MM.1S (cell line): ENCODE data around the gene NME4.

Experiments
- DNase-seq: peaks from one replicate; pipeline ENCODE4 v3.0.0-alpha.2; 2015
- H2AFZ ChIP-seq: fragments of 300-600 bp; sonication (generic); 2 replicates; pipeline ENCODE4 v1.6.0; 2016; ENCODE audit warnings: antibody characterized with exemption, low read length
- H3F3A ChIP-seq: fragments of 300-600 bp; sonication (generic); 2 replicates; pipeline ENCODE4 v1.6.1; 2016; ENCODE audit warnings: mild to moderate bottlenecking, antibody characterized with exemption, low read length, moderate library complexity, mixed read lengths; ENCODE audit not compliant: insufficient read depth
- H3K27ac ChIP-seq: fragments of 300-600 bp; sonication (generic); 2 replicates; pipeline ENCODE4 v1.5.1; 2016; ENCODE audit warnings: mild to moderate bottlenecking, low read length
- H3K27me3 ChIP-seq: fragments of 300-600 bp; sonication (generic); replicated peaks from 2 replicates; pipeline ENCODE4 v1.6.0; 2016; ENCODE audit warnings: low read length; ENCODE audit not compliant: insufficient read depth
- H3K36me3 ChIP-seq: fragments of 300-600 bp; sonication (generic); replicated peaks from 2 replicates; pipeline ENCODE4 v1.6.1; 2016; ENCODE audit warnings: mild to moderate bottlenecking, low read length, mixed read lengths; ENCODE audit not compliant: insufficient read depth
- H3K4me1 ChIP-seq: fragments of 300-600 bp; sonication (generic); 2 replicates; pipeline ENCODE4 v1.6.1; 2016; ENCODE audit warnings: low read length, mixed read lengths
- H3K4me2 ChIP-seq: fragments of 300-600 bp; sonication (generic); 2 replicates; pipeline ENCODE4 v1.6.0; 2016; ENCODE audit warnings: low read depth, low read length
- H3K4me3 ChIP-seq: fragments of 300-600 bp; sonication (generic); 2 replicates; pipeline ENCODE4 v1.5.1; 2016; ENCODE audit warnings: low read length, mixed read lengths
- H3K79me2 ChIP-seq: fragments of 300-600 bp; sonication (generic); 2 replicates; pipeline ENCODE4 v1.6.1; 2016; ENCODE audit warnings: mixed run types, low read length, mixed read lengths
- H3K9ac ChIP-seq: fragments of 300-600 bp; sonication (generic); 2 replicates; pipeline ENCODE4 v1.6.1; 2016; ENCODE audit warnings: low read length, mixed read lengths
- H3K9me2 ChIP-seq: fragments of 300-600 bp; sonication (generic); replicated peaks from 2 replicates; pipeline ENCODE4 v1.6.1; 2016; ENCODE audit warnings: mild to moderate bottlenecking, low read length, mixed read lengths; ENCODE audit not compliant: insufficient read depth
- H3K9me3 ChIP-seq: fragments of 300-600 bp; sonication (generic); replicated peaks from 2 replicates; pipeline ENCODE4 v1.6.1; 2016; ENCODE audit warnings: mild to moderate bottlenecking, low read length, mixed read lengths; ENCODE audit not compliant: insufficient read depth
- H4K20me1 ChIP-seq: fragments of 300-600 bp; sonication (generic); 2 replicates; pipeline ENCODE4 v1.6.1; 2016; ENCODE audit warnings: mild to moderate bottlenecking, low read length, moderate library complexity, mixed read lengths; ENCODE audit not compliant: insufficient read depth
- EZH2 ChIP-seq: fragments of 300-600 bp; sonication (generic); optimal IDR thresholded peaks from 2 replicates; pipeline ENCODE3; 2017; ENCODE audit warnings: low read depth, mild to moderate bottlenecking, antibody characterized with exemption, low read length, mixed read lengths
- EZH2phosphoT487 ChIP-seq: fragments of 300-600 bp; sonication (generic); IDR thresholded peaks from 2 replicates; pipeline ENCODE4 v1.6.1; 2018; ENCODE audit warnings: antibody characterized with exemption, low read length
- TF ChIP-seq, protein P1 (sequence below): fragments of 300-600 bp; sonication (generic); IDR thresholded peaks from 2 replicates; pipeline ENCODE4 v1.5.1; 2016; ENCODE audit warnings: antibody characterized with exemption, low read length, mixed read lengths

Gene NME4

GRCh38 chr16:373020-373598 lies 23.9 kb upstream of the NME4 start:
- no peak overlapping the region for H3K4me2 ChIP-seq
- TF ChIP-seq, protein P1, sequence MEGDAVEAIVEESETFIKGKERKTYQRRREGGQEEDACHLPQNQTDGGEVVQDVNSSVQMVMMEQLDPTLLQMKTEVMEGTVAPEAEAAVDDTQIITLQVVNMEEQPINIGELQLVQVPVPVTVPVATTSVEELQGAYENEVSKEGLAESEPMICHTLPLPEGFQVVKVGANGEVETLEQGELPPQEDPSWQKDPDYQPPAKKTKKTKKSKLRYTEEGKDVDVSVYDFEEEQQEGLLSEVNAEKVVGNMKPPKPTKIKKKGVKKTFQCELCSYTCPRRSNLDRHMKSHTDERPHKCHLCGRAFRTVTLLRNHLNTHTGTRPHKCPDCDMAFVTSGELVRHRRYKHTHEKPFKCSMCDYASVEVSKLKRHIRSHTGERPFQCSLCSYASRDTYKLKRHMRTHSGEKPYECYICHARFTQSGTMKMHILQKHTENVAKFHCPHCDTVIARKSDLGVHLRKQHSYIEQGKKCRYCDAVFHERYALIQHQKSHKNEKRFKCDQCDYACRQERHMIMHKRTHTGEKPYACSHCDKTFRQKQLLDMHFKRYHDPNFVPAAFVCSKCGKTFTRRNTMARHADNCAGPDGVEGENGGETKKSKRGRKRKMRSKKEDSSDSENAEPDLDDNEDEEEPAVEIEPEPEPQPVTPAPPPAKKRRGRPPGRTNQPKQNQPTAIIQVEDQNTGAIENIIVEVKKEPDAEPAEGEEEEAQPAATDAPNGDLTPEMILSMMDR, result no peak
- TF ChIP-seq EZH2phosphoT487, result no peak
- no peak for TF ChIP-seq EZH2
- no peak for DNase-seq

DNA sequence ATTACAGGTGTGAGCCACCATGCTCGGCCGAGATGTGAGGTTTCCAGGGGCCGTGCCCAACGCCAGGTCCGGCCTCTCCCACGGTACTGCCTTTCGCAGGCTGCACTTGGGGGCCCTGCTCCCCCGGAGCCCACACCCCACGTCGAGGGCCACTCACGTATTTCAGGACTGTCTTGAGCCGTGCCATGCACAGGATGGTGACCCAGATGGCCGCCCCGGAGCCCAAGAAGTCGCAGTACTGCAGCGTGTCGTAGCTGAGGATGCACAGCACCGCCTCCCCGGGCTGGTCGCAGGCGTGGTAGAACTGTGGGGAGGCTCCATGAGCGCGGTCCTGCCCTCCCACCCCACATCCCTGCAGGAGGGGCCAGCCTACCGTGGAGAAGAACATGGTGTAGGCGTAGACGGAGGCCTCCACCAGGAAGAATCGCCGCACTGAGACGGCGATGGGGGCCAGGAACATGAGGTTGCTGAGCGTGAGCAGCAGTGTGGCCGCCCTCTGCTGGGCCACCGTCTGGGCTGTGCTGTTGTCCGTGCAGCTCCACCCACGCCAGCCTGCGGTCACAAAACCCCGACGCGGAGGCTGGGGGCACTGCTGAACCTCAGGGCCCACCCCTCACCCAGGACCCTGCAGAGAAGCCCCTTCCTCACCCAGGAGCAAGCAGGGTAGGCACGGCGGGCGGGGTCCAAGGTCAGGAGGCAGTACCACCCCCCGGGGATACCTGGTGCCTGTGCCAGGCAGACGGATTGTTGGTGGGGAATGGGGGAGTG lies 23.0 kb upstream of the NME4 start:
- H3K27ac ChIP-seq, result no peak overlapping the region
- no peak for TF ChIP-seq EZH2phosphoT487
- no peaks in the 10 kb centered on the region for H3K9me3 ChIP-seq
- H2AFZ ChIP-seq, result no peak overlapping the region
- H3K4me2 ChIP-seq, result no peak overlapping the region
- DNase-seq, result no peak
- H3K36me3 ChIP-seq, result no peaks in the 10 kb centered on the region
- H4K20me1 ChIP-seq, result no peaks in the 10 kb centered on the region
- no peak overlapping the region for H3K9ac ChIP-seq
- no peaks in the 10 kb centered on the region for H3K27me3 ChIP-seq
- H3K79me2 ChIP-seq, result peaks cover 9% of the 10 kb centered on the region; the same call in 1 of the 2 replicates
- H3F3A ChIP-seq, result no peaks in the 10 kb centered on the region
- H3K9me2 ChIP-seq, result no peaks in the 10 kb centered on the region
- no peak overlapping the region for H3K4me3 ChIP-seq
- peaks cover 5% of the 10 kb centered on the region; the same call in 1 of the 2 replicates for H3K4me1 ChIP-seq

More at GRCh38 chr16:373020-373598, 23.9 kb upstream of the NME4 start:
- Histone ChIP-seq H2AFZ (no peak overlapping the region), H3K4me1 (peaks cover 5% of the 10 kb centered on the region; the same call in 1 of the 2 replicates), H3K27me3 (no peaks in the 10 kb centered on the region), H3K27ac (no peak overlapping the region), H3K4me3 (no peak overlapping the region), H3K36me3 (no peaks in the 10 kb centered on the region), H3K79me2 (0 out of 2 replicates have a peak, but pooled peaks cover 6% of the 10 kb centered on the region), H3F3A (no peaks in the 10 kb centered on the region), H3K9ac (no peak overlapping the region), H3K9me3 (no peaks in the 10 kb centered on the region), H4K20me1 (no peaks in the 10 kb centered on the region), H3K9me2 (no peaks in the 10 kb centered on the region)

- H3K4me3 ChIP-seq, result no peak overlapping the region
- H3K9me2 ChIP-seq, result no peaks in the 10 kb centered on the region
- no peak overlapping the region for H2AFZ ChIP-seq
- H3K79me2 ChIP-seq, result peaks cover 13% of the 10 kb centered on the region
- no peak overlapping the region for H3K27ac ChIP-seq
- no peak for DNase-seq
- TF ChIP-seq EZH2 (no peak), EZH2phosphoT487 (no peak)
- H3K4me2 ChIP-seq, result no peak overlapping the region
- no peaks in the 10 kb centered on the region for H3K27me3 ChIP-seq
- peaks cover 5% of the 10 kb centered on the region; the same call in 1 of the 2 replicates for H3K4me1 ChIP-seq
- no peak overlapping the region for H3K9ac ChIP-seq
- H3K9me3 ChIP-seq, result no peaks in the 10 kb centered on the region
- no peaks in the 10 kb centered on the region for H3K36me3 ChIP-seq
- no peaks in the 10 kb centered on the region for H4K20me1 ChIP-seq
- H3F3A ChIP-seq, result no peaks in the 10 kb centered on the region
Measured at GRCh38 chr16:374616-374926, 22.4 kb upstream of the NME4 start.

DNA sequence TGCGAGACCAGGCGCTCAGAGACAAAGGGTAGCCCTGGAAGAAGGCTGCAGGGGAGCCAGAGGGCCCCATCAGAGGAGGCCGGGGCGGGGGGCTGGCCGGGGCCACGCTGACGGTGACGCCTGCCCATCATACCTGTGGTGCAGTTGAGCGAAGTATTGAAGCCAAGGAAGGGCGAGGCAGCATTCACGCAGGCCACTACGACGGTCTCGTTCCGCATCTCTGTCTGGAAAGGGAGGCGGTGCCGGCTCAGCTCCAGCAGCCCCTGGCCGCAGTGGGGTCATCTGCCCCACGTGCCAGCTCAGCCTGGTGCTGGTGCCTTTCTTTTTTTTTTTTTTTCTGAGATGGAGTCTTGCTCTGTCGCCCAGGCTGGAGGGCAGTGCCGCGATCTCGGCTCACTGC lies 21.8 kb upstream of the NME4 start:
- Histone ChIP-seq H2AFZ (no peak overlapping the region), H3K9ac (no peak overlapping the region), H3K4me2 (no peak overlapping the region), H3K4me3 (no peak overlapping the region), H3K27me3 (no peaks in the 10 kb centered on the region), H3F3A (no peaks in the 10 kb centered on the region), H3K27ac (no peak overlapping the region), H3K4me1 (peaks cover 5% of the 10 kb centered on the region; the same call in 1 of the 2 replicates), H4K20me1 (no peaks in the 10 kb centered on the region), H3K36me3 (no peaks in the 10 kb centered on the region), H3K9me3 (no peaks in the 10 kb centered on the region), H3K9me2 (no peaks in the 10 kb centered on the region), H3K79me2 (peaks cover 15% of the 10 kb centered on the region)
- no peak for DNase-seq
- no peak for TF ChIP-seq EZH2phosphoT487
- TF ChIP-seq, protein P1, result no peak
- TF ChIP-seq EZH2, result no peak
